Nephron (organoid): Measurements from ENCODE around the gene NECAB2.

Experiments
- H3K27ac Mint-ChIP-seq, 3 experiments: 2 replicates each; pipeline ENCODE4 v1.8.0; 2020; ENCODE audit warnings: mixed read lengths in 3 of 3, mild to moderate bottlenecking in 2 of 3, moderate library complexity in 1 of 3
- H3K27me3 Mint-ChIP-seq: 2 replicates; pipeline ENCODE4 v1.8.0; 2021; ENCODE audit warnings: low read depth, mild to moderate bottlenecking, moderate library complexity, mixed read lengths
- H3K36me3 Mint-ChIP-seq: 2 replicates; pipeline ENCODE4 v1.8.0; 2020; ENCODE audit warnings: low read depth, mixed read lengths
- H3K4me1 Mint-ChIP-seq: 2 replicates; pipeline ENCODE4 v1.8.0; 2020; ENCODE audit warnings: mixed read lengths
- H3K4me3 Mint-ChIP-seq, 3 experiments: 2 replicates each; pipeline ENCODE4 v1.8.0; 2020; ENCODE audit warnings: mild to moderate bottlenecking in 3 of 3, mixed read lengths in 3 of 3, moderate library complexity in 2 of 3
- H3K9me3 Mint-ChIP-seq: 2 replicates; pipeline ENCODE4 v1.8.0; 2020; ENCODE audit warnings: mixed read lengths
- TF ChIP-seq, protein P1 (sequence below), 3 experiments: fragments of 200-600 bp; sonication (generic); IDR thresholded peaks; one replicate each; pipeline ENCODE4 v1.5.0; 2021; ENCODE audit warnings: antibody characterized with exemption in 3 of 3; ENCODE audit not compliant: unreplicated experiment in 3 of 3

Gene NECAB2

DNA sequence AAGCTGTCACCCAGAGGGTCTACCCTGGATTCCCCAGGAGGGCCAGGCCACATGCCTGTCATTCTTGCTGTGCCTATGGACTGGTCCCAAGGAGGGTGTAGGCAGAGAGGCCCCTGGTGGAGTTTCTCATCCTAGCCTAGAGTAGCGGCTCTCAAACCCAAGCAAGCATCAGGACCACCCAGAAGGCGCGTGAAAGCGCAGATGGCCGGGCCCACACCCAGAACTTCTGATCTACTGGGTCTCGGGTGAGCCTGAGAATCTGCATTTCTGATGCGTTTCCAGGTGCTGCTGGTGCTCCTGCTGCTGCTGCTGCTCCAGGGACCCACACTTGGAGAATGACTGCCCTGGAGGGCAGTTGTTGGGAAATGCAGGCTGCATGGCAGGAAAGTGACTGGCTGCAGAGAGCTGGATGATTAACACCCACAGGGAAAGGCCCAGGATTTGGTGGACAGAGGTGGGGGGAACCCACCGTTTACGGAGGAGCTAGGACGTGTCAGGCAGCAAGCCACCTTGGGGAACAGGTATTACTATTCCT is 24.5 kb upstream of the NECAB2 start:
- Mint-ChIP-seq H3K36me3 (no peaks in the 10 kb centered on the region), H3K27ac (no peak overlapping the region), H3K9me3 (no peaks in the 10 kb centered on the region), H3K4me1 (no peaks in the 10 kb centered on the region), H3K27me3 (peaks cover 11% of the 10 kb centered on the region), H3K4me3 (no peak overlapping the region)
- TF ChIP-seq, protein P1, sequence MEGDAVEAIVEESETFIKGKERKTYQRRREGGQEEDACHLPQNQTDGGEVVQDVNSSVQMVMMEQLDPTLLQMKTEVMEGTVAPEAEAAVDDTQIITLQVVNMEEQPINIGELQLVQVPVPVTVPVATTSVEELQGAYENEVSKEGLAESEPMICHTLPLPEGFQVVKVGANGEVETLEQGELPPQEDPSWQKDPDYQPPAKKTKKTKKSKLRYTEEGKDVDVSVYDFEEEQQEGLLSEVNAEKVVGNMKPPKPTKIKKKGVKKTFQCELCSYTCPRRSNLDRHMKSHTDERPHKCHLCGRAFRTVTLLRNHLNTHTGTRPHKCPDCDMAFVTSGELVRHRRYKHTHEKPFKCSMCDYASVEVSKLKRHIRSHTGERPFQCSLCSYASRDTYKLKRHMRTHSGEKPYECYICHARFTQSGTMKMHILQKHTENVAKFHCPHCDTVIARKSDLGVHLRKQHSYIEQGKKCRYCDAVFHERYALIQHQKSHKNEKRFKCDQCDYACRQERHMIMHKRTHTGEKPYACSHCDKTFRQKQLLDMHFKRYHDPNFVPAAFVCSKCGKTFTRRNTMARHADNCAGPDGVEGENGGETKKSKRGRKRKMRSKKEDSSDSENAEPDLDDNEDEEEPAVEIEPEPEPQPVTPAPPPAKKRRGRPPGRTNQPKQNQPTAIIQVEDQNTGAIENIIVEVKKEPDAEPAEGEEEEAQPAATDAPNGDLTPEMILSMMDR (IDR thresholded peaks at IDR 0.05; ENCODE audit: unreplicated experiment in 3 of 3): no peak

DNA sequence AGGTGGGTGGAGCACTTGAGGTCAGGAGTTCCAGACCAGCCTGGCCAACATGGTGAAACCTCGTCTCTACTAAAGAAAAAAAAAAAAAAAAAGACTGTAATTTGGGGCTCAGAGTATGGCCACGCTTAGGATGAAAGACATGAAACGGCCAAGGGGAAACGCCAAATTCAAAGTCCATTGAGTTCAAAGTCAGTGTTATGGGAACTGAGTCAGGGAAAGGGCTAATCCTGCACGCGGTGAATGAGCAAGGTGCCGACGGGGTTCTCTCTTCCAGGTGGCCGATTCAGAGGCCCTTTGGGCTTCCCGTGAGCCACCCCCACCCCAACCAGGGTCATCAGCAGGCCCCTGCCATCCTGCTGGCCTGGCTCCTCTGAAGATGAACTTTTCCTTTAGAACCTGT is 22.5 kb upstream of the NECAB2 start:
- TF ChIP-seq, protein P1 (IDR thresholded peaks at IDR 0.05; ENCODE audit: unreplicated experiment in 3 of 3): no peak
- H3K9me3 Mint-ChIP-seq: no peaks in the 10 kb centered on the region
- peaks cover 6% of the 10 kb centered on the region for H3K27me3 Mint-ChIP-seq
- no peak overlapping the region for H3K27ac Mint-ChIP-seq
- H3K4me3 Mint-ChIP-seq: no peak overlapping the region
- no peaks in the 10 kb centered on the region for H3K36me3 Mint-ChIP-seq
- no peaks in the 10 kb centered on the region for H3K4me1 Mint-ChIP-seq

DNA sequence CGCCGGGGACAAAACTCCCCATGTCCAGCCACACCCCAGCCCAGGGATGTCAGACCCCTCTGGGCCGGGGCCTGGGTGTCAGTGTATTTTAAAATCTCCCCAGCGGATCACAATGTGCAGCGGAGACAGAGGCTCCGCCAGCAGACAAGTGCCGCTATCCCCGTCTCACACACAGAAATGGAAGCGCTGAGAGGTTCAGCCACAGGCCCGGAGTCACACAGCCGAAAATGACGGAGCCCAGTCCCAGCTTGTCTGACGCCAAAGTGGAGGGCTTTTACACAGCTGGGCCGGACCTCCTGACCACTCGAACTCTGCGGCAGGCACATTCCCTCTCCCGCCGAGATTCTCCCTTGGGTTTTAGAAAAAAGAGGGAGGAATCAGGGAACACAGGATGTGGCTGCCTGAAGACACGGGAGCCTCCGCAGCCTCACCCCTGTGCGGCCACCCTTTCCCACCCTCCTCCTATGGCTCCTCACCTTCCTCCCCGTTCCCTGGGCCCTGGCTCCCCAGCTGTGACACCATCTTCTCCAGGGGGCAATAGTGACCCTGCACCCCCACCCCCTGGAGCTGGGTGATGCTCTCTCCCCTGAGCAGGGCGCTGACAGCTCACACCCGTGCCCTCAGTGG is 21.8 kb upstream of the NECAB2 start:
- Mint-ChIP-seq H3K36me3 (no peaks in the 10 kb centered on the region), H3K9me3 (no peaks in the 10 kb centered on the region), H3K4me3 (no peak overlapping the region), H3K27ac (no peak overlapping the region), H3K4me1 (no peaks in the 10 kb centered on the region), H3K27me3 (peaks cover 6% of the 10 kb centered on the region)
- TF ChIP-seq, protein P1 (IDR thresholded peaks at IDR 0.05; ENCODE audit: unreplicated experiment in 3 of 3): no peak

DNA sequence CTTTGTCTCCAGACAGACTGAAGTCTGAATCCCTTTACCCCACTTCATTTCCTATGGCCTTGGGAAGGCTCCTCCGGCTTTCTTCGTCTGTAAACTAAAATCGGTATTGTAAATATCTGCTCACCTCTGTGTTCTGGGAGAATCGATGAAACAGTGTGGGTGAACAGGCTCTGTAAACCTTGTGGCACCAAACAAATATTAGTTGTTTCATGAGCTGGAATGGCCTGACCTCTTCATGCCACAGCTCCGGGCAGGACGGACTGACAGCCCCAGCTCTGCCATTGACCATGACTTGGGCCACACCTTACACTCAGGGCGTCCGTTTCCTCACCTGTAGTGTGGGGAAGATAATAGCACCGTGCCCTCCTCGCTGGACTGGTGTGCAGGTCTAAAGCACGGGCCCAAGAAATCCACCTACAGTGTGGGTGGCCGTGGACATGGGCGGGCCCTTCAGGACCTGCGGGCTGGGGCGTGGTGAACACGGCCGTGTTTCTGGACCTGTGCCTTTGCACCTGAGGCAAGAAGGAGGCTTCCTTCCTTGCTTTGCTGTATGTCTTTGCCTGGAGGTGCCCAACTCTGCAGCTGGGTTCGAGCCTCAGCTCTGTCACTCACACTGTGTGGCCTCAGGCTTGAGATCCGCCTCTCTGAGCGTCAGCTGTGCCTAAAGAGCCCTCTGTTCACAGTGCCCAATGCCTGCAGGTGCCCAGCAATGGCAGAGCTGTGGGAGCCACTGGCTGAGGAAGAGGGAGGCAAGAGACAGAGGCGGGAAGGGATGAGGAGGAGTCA is 21.1 kb upstream of the NECAB2 start:
- TF ChIP-seq, protein P1 (IDR thresholded peaks at IDR 0.05; ENCODE audit: unreplicated experiment in 3 of 3): no peak
- H3K4me1 Mint-ChIP-seq: no peaks in the 10 kb centered on the region
- peaks cover 6% of the 10 kb centered on the region for H3K27me3 Mint-ChIP-seq
- H3K36me3 Mint-ChIP-seq: no peaks in the 10 kb centered on the region
- no peak overlapping the region for H3K27ac Mint-ChIP-seq
- no peaks in the 10 kb centered on the region for H3K9me3 Mint-ChIP-seq
- no peak overlapping the region for H3K4me3 Mint-ChIP-seq

DNA sequence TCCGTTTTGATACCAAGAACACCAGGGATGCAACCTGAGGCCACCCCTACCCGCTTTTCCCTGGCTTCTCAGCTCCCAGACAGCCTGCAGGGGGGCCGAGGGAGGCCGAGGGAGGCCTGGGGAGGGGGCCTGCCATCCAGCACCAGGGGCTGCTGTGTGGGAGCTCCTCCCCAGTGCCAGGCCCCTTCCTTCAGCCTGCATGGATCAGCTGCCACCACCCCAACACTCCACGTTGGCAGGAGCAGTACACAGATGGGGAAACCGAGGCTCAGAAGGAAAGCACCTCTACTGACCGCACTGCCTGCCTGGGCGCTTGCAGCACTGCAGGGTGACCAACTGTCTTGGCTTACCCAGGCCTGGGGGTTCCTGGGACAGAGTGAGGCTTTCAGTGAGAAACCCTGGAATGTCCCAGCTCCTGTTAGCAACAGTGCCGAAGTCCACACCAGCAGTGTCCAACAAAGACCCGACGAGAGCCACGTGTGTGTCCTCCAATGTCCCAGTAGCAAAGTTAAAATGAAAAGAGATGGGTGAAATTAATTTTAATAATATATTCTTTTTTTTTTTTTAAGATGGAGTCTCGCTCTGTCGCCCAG is 20.3 kb upstream of the NECAB2 start:
- Mint-ChIP-seq H3K27me3 (peaks cover 9% of the 10 kb centered on the region), H3K9me3 (no peaks in the 10 kb centered on the region), H3K36me3 (no peaks in the 10 kb centered on the region), H3K4me1 (no peaks in the 10 kb centered on the region), H3K27ac (no peak overlapping the region), H3K4me3 (no peak overlapping the region)
- TF ChIP-seq, protein P1 (IDR thresholded peaks at IDR 0.05; ENCODE audit: unreplicated experiment in 3 of 3): no peak
